ENCODE data around the gene CCDC78.

The CCDC78 gene

DNA sequence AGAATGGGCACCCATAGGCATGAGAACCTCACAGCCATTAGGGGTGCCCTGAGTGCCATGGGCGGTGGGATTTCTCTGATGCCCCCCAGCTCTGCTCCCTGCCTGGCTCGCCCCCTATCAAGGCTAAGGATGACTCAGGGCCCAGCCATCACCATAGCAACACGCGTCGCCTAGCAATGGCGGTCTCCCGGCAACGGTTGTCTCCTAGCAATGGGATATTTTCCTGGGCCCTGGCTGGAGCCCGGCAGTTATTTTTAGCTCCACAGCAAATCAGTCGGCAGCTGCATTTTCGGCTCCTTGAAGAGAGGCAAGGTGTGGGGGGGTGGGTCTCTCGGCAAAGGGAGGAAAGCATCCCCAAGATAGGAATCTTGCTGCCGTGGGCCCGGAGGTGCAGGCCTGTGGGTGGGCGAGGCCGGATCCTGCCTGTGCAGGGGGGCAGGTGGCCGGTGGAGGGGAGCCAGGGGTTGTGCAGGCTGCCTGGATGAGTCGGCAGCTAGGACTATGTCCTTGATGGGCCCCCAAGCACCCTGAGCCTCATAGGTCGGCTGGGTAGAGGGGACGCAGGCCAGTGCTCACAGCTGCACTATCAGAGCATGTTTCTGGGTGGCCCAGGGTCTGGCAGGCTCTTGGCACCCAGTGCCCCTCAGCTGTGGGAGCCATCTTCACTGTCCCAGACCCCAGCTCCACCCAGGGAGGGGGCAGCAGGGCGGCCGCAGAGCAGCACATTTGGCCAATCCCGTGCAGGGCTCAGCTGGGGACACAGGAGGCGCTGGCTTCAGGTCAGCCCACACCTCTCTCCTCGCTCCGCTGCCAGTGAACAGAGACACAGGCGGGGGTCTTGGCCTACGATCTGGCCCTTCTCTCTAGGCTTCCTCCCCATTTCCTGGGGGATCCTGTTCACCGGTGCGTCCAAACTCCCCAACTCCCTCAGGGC, 16.4 kb downstream of the CCDC78 start:
- DNase-seq: peak; percentile 89

DNA sequence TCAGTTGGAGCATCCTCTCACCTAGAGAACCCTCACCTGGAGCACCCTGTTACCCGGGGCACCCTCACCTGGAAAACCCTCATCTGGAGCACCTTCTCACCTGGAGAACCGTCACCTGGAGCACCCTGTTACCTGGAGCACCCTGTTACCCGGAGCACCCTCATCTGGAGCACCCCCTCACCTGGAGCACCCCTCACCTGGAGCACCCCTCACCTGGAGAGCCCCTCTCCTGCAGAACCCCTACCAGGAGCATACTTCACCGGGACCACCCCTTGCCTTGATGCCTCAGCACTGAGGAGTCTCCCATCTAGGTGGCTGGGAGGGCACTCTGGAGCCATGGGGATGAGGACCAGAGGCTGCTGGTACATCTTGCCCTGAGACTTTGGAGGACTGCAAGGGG, 17.3 kb downstream of the CCDC78 start:
- DNase-seq: no peak

DNA sequence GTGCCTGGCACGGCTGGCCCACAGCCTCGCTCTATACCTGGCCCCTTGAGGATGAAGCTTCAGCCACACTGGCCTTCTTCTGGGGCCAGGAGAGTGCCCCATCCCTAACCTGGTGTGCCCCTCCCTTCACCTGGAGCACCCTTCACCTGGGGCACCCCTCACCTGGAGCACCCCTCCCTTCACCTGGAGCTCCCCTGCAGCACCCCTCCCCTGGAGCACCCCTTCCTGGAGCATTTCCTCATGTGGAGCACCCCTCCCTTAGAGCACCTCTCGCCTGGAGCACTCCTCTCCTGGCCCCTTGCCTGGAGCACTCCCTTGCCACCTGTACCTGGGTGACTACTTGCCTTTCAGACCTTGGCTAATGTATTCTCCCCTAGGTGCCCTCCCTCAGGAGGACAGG, 18.2 kb downstream of the CCDC78 start:
- DNase-seq: no peak

DNA sequence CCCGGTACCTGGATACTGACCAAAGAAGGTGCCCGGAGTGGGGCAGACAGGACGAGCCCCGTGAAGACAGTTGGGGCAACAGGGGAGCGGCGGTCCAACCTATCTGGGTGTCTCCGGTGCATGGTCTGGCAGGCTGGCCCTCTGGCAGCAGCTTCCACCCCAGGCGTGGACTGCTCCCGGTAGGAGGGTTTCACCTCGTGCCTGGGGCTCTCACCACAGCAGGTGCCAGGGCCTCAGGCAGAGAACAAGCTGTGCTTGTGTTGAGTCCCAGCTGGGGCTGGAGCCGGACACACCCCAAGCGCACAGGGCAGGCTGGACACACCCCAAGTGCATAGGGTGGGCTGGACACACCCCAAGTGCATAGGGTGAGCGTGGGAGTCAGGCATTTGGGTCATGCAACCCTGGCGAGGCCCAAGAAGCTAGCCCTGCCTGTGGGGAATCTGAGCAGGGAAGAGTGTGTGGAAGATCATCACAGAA, 19.1 kb downstream of the CCDC78 start:
- no peak for DNase-seq

DNA sequence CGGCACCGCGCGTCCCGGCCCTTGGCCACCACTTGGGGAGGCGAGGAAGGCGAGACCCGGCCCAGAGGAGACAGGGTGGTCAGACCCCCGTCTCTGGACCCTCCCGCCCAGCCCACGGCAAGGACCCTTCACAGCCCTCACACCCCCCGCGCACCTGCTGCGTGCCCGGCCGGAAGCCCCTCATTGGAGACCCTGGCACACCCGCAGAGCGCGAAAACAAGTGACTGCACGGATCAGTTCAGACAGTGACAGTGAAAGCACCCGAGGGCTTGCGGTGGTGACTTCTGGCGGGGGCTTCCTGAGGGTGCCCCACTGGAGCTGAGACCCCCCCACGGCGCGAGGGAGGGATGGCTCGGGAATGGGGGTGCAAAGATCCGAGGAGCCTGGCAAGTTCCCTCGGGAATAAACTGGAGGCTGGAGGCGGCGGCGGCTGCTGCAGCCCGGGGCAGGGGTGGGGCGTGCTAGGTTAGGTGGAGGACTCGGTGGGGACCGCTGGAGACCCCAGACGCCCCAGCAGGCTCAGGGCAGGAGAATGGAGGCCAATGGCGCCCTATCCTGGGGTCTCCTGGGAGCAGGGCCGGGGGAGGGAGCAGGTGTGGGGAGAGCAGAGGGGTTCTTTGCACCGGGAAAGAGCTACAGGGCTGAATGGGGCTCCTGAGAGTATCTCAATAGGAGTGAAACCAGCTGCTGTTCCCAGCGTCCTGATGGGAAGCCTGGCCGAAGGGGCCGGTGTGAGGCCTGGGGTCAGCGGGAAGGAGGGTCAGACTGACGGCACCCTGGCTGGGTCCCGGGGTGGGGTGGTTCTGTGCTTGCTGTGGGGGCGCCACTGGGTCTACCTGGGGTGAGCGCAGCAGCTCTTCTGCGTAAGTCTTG, 19.8 kb downstream of the CCDC78 start:
- DNase-seq: no peak

DNA sequence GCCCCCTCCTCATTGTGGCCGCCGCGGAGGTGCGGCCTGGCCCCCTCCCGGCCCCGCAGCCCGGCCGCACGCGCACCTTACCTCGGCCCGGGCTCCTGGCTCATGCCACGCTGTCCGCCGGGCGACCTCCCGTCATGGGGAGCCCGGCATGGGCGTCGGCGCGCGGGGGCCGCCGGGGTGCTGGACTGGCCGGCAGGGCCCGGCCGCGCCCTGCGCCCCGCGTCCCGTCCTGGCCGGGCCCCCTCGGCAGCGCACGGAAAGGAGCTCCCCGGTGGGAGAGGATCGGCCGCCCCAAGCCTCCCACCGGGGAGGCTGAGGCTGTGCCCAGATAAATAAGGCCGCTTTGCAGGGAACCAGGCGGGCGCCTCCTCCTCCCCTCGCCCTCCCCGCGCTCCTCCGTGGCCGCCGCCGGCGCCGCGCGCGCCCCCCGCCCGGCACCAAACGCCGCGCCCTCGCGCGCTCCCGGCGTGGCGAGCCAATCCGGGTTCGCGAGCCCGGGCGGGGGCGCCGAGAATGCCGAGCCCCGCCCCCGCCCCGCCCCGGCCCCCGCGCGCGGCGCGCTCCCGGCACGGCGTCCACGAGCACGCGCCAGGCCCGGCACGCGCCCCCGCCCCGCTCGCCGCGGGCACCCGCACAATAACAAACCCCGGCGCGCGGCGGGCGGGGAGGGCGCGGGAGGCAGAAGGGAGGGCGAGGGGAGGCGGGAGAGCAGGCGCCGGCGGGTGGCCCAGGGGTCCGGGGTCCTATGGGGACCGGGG, 20.6 kb downstream of the CCDC78 start, which contains the start of gene FBXL16:
FBXL16 (minus strand) TSS at position 371 of the 758 bp plus-strand sequence. CDS start 8,396 bp downstream, outside the sequence.
- peak; percentile 43 for DNase-seq

DNA sequence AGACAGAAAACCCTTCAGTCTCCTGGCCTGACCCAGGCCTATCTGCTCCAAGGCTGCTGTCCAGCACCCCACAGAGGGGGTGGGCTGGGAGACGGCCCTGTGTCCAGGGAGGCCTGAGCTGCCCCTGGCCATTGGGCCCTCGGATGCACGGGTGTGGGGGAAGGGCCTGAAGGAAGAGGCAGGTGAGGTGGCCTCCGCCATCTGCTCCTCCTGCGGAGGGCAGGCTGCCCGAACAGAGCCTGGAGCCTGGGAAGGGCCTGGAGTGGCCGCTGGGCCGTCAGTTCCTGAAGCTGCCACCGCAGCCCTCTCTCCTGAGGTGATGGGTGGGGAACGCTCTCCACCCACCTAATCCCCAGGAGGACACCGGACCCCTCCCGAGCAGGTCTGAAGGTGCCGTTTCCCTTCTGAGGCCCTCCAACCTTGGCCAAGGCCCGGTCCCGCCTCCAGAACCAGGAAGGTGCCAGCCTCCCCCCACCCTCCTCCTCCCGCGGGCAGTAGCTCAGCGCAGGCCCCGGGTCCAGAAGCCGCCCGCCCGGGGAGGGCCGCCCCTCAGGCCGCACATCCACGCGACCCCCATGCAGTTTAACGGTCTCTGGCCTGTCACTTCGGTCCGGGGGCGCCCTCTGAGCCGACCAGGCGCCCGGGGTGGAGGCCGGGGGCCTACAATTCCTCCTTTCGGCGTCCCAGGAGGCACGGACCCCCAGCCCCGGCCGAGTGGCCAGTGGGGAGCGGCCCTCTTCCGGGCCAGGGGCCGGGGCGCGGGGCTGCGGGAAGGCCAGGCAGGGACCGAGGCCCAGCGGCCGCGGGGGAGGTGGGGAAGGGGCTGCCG, 21.5 kb downstream of the CCDC78 start:
- DNase-seq: no peak

DNA sequence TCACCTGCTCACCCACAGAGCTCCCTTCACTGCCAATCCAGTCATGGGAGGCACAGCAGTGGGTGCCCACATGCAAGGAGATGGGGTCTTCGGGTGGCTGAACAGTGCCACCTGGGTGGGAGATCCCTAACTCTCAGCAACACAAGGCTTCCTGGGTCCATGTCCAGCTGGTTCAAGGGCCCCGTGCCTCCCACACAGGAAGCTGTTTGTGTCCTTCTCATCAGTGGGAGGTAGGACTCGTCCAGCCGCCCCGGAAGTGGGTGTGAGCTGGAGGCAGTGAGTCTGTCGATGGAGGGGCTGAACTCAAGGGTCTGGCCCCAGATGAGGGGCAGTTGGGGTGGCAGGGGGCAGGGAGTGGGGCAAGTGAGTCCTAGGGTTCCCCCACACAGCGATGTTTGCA, 22.2 kb downstream of the CCDC78 start:
- no peak for DNase-seq

DNA sequence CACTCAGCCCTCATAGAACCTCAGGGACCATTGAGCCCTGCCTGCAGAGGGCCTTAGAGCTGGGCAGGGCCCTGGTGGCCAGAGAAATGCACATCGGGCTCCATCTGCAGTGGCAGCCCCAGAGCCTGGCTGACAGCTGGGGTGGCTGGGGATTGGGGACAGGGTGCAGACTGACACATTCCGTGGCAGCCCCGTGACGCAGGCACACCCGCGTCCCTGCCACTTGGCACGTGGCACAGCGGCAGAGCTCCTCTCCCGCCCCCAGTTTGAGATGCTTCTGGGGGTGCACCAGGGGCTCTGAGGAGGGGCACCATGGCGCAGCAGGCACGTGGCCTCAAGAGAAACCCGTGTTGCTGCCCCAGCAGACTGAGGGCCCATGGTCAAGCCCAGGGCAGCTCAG, 22.8 kb downstream of the CCDC78 start:
- no peak for DNase-seq

DNA sequence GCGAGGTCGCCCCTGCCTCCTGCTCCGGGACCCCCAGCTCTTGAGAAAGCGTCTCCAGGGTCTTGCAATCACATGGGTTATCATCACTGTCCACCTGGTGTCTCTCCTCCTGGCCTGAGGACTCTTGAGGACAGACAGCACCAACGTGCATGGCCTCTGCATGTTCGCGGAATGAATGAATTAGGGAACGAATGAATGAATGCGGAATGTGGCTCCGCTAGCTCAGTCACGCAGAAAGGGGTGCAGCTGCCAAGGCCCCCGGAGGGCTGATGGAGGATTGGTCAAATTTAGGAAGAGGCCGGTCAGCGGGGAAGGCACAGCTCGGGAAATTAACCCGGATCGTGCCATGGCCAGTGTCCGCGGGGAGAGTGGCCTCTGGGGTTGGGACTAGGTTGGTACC, 23.9 kb downstream of the CCDC78 start:
- no peak for DNase-seq

DNA sequence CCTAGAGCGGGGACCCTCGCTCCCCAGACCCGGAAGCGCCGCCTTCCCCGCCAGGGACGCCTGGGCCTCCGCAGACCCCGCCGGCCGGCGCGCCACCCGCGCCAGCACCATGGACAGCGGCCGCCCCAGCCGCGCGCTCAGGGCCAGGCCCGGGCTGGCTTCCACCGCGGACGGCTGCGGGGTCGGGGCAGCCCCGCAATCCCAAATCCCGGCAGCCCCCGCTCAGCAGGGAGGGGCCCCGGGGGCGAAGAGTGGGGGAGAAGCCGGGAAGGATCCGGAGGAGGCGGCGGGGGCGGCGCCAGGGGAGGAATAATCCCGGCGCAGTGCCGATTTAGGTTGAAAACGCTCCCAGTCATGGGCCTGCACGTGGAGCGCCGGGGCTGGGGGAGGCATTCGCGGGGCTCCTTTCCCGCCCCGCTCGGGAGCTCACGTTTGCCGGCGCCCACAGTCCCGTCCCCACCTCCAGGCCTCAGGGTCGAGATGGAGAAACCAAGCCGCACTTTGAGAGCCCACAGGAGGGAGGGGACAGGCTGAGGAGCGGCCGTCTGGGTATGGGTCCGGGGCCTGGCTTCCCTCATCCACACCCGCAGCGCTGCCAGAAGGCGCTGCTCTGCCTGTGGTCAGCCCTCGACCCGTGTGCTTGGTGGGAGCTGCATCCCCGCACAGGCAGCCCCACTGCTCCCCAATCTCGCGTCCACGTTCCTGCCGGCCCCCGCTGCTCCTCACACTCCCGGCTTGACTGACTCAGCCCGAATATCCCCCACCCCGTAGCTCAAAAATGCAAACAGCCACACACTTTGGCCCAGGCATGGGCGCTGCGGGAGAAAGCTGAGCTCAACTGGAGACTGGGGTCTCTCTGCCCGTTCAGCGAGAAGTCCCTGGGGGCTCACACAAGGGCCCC, 25.3 kb downstream of the CCDC78 start:
- DNase-seq: no peak

DNA sequence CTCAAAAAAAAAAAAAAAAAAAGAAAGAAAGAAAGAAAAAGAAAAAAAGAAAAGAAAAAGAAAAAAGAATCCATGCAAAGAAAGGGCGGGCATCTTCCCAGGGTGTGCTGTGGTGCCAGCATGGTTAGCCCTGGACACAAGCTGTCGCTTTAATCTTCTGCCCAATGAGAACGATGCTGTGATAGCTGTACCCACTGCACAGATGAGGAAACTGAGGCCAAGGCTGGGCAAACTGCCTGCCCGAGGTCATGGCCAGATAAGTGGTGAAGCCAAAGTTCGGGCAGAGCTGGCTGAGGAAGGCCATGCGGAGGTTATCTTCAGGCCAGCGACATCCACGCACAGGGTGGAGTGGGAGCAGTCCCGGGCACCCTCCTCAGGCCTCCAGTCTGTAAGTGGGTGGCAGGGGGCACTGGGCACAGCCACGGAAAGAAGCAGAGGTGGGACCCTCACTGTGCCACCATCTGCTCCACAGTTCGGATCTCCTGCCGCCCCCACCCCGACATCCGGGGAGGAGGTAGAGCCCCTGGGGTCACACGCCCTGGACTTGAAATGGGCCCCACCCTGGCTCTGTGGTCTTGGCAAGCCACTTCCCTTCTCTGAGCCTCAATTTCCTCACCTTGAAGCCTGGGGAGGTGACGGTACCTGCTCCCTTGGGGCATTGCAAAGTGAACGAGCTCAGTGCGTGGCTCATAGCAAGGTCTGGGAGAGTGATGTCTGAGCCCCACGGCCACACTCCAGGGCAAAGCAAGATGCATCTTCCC, 27.2 kb downstream of the CCDC78 start:
- no peak for DNase-seq

DNA sequence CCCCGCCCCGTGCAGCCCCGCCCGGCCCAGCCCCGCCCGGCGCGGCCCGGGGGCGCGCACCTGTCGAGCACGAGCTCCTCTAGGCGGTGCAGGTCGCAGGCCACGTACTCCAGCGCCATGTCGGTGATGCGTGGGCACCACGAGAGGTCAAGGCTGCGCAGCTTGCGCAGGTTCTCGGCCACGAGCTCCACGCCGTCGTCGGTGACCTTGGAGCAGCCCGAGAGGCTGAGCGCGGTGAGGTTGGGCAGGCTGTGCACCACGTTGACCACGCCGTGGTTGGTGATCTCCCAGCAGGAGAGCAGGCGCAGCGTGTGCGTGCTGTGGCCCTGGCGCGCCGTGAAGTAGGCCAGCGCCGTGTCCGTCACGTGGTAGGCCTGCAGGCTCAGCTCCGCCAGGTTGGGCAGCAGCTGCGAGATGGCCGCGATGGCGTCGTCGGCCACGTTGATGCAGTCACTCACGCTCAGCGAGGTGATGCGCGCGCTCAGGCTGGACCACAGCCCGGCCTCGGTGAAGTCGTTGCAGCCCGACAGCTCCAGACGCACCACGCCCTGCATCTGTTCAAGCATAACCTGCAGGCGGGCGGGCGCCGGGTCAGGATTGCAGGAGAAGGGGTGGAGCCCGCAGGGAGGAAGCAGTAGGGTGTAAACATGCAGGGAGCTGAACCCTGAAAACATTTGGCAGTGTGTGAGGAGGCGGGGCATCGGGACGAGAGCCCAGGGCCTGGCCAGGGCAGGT, 30.7 kb downstream of the CCDC78 start:
- DNase-seq: peak; percentile 79

DNA sequence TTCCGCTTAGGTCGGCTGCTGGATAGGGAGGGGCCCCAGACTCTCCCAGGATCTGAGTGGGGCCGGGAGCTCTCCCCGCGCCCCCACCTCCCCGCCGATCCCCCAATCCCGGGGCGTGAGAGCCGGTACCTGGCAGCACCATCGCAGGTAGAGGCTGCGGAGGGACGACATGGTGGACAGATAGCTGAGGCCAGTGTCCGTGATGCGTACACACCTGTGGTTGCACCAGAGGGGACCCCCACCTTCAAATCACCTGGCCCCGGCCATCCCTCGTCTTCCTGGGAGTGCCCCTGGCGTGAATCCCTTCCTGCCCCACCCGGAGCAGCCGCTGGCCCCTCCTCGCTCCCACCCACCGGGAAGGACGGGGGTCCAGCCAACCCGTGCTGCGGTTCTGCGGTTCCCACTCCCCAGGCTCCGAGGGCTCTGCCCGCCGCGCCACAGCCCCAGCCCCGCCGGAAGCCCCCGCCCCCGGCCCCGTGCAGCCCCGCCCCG, 31.3 kb downstream of the CCDC78 start:
- no peak for DNase-seq

DNA sequence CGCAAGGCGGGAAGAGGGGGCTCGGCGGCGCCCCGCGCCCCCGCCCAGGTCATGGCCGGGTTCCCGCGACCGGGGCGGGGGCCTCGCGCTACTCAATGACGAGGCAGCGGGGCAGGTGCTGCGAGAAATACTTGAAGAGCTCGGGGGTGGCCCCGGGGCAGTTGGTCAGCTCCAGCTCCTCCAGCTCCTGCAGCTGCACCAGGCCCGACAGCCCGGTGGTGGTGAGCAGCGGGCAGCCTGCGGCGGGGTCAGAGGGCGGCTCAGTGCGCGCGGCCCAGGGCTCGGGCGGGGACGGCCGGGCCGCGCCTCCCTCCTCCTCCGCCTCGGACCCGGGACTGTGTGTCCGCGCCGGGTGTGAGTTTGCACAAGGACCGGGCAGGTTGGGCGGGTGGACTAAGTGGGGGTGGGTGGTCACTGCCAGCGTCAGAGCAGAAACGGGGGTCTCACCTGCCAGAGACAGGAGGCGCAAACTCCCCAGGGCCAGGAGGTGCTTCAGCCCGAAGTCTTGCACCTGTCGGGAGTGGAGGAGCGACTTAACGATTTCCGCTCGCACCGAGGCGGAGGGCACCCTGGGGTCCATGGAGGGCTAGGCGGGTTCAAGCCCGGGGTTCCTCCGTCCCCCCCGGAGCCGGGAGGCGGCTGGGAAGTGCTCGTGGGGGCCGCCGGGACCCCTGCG, 31.9 kb downstream of the CCDC78 start:
- no peak for DNase-seq

DNA sequence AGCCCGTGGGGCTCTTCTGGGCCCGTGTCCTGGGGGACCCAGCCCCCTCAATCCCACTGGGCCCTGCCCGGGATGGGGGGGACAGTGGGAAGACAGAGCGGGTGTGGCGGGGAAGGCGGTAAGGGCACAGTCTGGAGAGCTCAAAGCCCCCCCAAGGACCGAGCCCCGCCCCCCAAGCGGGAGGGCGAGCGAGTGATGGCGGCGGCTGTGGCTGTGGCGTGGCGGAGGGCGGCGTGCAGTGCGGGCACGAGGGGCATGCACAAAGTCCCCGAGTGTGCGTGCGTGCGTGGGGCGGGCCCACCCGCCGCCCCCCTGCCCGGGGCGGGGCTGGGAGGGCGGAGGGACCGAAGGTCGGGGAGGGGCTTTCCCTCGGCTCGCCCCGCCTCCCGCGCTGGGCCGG, 32.5 kb downstream of the CCDC78 start:
- DNase-seq: no peak

DNA sequence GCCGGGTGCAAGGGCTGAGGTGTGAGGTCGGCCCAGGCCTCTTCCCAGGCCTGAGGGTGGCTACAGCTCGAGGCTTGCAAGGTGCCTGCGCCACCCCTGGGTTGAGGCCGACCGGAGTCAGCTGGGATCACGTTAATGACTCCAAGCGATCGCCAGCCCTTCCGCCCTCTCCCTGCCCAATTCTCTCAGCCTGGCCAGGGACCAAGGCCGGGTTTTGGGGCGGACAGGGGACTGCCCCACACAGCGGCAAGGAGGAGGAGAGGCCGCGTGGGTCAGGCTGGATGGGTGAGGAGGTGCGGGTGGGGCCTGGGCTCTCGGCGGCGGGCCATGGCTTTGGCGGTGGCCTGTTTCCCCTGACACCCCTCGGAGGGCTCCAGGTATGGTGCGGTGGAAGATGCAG, 32.9 kb downstream of the CCDC78 start:
- no peak for DNase-seq

DNA sequence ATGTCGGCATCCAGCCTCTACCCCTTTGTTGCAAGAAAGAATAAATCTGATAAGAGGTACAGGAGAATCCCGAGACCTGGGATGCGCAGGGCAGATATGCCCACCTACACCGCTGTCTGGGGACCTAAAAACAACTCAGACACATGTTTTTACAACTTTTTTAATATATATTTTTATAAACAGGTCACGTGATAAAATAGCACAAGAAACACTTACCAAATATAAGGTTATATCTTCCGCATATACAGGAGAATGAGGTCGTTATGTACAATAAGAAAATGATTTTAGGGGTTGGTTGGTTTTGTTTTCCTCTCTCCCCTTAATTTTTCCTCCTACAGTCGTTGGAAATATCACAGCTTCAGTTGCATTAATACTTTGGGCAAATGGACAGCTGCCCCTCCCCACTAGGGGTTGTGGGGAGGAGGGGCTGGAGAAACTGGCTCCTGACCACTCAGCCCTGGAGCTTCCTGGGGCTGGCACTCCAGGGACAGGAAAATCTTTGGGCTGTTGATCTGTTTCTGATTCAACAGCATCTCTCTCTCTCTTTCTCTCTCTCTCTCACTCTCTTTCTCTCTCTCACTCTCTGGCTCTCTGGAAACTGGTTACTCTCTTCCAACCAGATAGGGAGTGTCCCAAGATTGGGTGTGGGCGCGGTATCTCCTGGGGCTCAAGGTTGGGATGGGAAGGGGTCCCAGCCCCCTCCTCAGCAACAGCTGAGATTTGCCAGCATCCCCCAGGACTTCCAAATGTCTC, 33.7 kb downstream of the CCDC78 start:
- DNase-seq: no peak

Data from NCI-H1105 treated with DMSO at 0.1 percent for 48 hours (cell line).